ENCODE results near the gene TNFAIP8L2.

The TNFAIP8L2 gene

DNA sequence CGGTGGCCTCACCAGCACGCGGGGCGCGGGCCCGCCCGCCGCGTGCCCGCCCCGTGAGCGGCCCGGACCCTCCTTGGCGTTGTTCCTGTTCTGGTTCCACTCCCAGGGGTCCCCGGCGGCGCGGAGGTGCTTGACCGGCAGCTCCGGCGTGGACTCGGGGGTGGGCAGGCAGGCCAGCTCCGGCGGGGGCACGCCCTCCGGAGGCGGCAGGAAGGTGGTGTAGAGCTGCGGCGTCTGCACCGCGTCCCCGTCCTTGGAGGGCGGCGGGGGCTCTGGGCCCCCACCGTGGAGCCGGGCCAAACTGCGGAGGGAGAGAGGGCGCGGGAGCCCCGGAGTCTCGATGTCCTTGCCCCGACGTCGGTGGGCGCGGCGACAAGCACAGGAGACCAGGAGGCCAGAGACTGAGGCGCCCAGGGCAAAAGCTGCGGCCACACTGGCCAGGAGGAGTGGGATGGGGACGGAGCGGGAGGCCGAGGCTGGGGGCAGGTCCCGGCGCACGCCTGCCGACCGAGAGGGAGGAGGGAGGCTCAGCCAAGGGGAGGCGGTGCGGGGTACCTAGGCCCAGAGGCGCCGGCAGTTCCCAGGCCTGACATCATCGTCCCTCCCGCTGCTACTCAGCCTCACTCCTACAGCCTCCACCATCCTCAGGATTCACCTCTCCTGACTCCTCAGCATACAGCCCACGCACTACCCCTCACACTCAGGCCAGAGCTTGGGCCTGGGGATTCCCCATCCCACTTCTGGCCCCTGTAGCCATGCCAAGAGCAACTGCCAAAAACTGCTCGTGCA lies 23.2 kb upstream of the TNFAIP8L2 start:
- TF ChIP-seq EGR1 (IDR thresholded peaks at IDR 0.05) (no peak), NFIC (IDR thresholded peaks at IDR 0.05) (no peak), ZBTB7A (IDR thresholded peaks at IDR 0.05; ENCODE audit: low read depth) (no peak), EP300 (IDR thresholded peaks at IDR 0.05; ENCODE audit: borderline replicate concordance) (no peak), USF1 (IDR thresholded peaks at IDR 0.05) (no peak), TCF12 (IDR thresholded peaks at IDR 0.05; ENCODE audit: low read depth) (no peak), RAD21 (IDR thresholded peaks at IDR 0.05; ENCODE audit: low read depth) (no peak), TAF1 (IDR thresholded peaks at IDR 0.05; ENCODE audit: low read depth) (no peak), MAX (IDR thresholded peaks at IDR 0.05) (no peak), TEAD4 (IDR thresholded peaks at IDR 0.05) (no peak), CEBPB (IDR thresholded peaks at IDR 0.05) (no peak), FOXM1 (IDR thresholded peaks at IDR 0.05; ENCODE audit: borderline replicate concordance, low read depth) (no peak), CREB1 (IDR thresholded peaks at IDR 0.05; ENCODE audit: low read depth) (no peak), YY1 (IDR thresholded peaks at IDR 0.05; ENCODE audit: low read depth) (no peak)
- TF ChIP-seq, protein P1, sequence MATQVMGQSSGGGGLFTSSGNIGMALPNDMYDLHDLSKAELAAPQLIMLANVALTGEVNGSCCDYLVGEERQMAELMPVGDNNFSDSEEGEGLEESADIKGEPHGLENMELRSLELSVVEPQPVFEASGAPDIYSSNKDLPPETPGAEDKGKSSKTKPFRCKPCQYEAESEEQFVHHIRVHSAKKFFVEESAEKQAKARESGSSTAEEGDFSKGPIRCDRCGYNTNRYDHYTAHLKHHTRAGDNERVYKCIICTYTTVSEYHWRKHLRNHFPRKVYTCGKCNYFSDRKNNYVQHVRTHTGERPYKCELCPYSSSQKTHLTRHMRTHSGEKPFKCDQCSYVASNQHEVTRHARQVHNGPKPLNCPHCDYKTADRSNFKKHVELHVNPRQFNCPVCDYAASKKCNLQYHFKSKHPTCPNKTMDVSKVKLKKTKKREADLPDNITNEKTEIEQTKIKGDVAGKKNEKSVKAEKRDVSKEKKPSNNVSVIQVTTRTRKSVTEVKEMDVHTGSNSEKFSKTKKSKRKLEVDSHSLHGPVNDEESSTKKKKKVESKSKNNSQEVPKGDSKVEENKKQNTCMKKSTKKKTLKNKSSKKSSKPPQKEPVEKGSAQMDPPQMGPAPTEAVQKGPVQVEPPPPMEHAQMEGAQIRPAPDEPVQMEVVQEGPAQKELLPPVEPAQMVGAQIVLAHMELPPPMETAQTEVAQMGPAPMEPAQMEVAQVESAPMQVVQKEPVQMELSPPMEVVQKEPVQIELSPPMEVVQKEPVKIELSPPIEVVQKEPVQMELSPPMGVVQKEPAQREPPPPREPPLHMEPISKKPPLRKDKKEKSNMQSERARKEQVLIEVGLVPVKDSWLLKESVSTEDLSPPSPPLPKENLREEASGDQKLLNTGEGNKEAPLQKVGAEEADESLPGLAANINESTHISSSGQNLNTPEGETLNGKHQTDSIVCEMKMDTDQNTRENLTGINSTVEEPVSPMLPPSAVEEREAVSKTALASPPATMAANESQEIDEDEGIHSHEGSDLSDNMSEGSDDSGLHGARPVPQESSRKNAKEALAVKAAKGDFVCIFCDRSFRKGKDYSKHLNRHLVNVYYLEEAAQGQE (IDR thresholded peaks at IDR 0.05; ENCODE audit: low read depth): no peak

GRCh38 chr1:151134396-151134795 lies 22.1 kb upstream of the TNFAIP8L2 start:
- no peak for TF ChIP-seq MAX (IDR thresholded peaks at IDR 0.05)
- TF ChIP-seq CEBPB (IDR thresholded peaks at IDR 0.05): no peak
- TF ChIP-seq TCF12 (IDR thresholded peaks at IDR 0.05; ENCODE audit: low read depth): no peak
- TF ChIP-seq USF1 (IDR thresholded peaks at IDR 0.05): no peak
- no peak for TF ChIP-seq YY1 (IDR thresholded peaks at IDR 0.05; ENCODE audit: low read depth)
- TF ChIP-seq TEAD4 (IDR thresholded peaks at IDR 0.05): no peak
- no peak for TF ChIP-seq RAD21 (IDR thresholded peaks at IDR 0.05; ENCODE audit: low read depth)
- TF ChIP-seq EP300 (IDR thresholded peaks at IDR 0.05; ENCODE audit: borderline replicate concordance): no peak
- no peak for TF ChIP-seq ZBTB7A (IDR thresholded peaks at IDR 0.05; ENCODE audit: low read depth)
- TF ChIP-seq FOXM1 (IDR thresholded peaks at IDR 0.05; ENCODE audit: borderline replicate concordance, low read depth): no peak
- TF ChIP-seq CREB1 (IDR thresholded peaks at IDR 0.05; ENCODE audit: low read depth): no peak

GRCh38 chr1:151134991-151135390 lies 21.5 kb upstream of the TNFAIP8L2 start:
- TF ChIP-seq USF1 (IDR thresholded peaks at IDR 0.05): no peak
- no peak for TF ChIP-seq TAF1 (IDR thresholded peaks at IDR 0.05; ENCODE audit: low read depth)
- TF ChIP-seq YY1 (IDR thresholded peaks at IDR 0.05; ENCODE audit: low read depth): no peak
- TF ChIP-seq MAX (IDR thresholded peaks at IDR 0.05): no peak
- no peak for TF ChIP-seq CEBPB (IDR thresholded peaks at IDR 0.05)
- no peak for TF ChIP-seq TCF12 (IDR thresholded peaks at IDR 0.05; ENCODE audit: low read depth)
- TF ChIP-seq EP300 (IDR thresholded peaks at IDR 0.05; ENCODE audit: borderline replicate concordance): no peak
- no peak for TF ChIP-seq EGR1 (IDR thresholded peaks at IDR 0.05)
- TF ChIP-seq RAD21 (IDR thresholded peaks at IDR 0.05; ENCODE audit: low read depth): no peak
- no peak for TF ChIP-seq TEAD4 (IDR thresholded peaks at IDR 0.05)
- TF ChIP-seq ZBTB7A (IDR thresholded peaks at IDR 0.05; ENCODE audit: low read depth): no peak
- no peak for TF ChIP-seq NFIC (IDR thresholded peaks at IDR 0.05)
- TF ChIP-seq, protein P1 (IDR thresholded peaks at IDR 0.05; ENCODE audit: low read depth): no peak
- no peak for TF ChIP-seq CREB1 (IDR thresholded peaks at IDR 0.05; ENCODE audit: low read depth)
- no peak for TF ChIP-seq FOXM1 (IDR thresholded peaks at IDR 0.05; ENCODE audit: borderline replicate concordance, low read depth)

DNA sequence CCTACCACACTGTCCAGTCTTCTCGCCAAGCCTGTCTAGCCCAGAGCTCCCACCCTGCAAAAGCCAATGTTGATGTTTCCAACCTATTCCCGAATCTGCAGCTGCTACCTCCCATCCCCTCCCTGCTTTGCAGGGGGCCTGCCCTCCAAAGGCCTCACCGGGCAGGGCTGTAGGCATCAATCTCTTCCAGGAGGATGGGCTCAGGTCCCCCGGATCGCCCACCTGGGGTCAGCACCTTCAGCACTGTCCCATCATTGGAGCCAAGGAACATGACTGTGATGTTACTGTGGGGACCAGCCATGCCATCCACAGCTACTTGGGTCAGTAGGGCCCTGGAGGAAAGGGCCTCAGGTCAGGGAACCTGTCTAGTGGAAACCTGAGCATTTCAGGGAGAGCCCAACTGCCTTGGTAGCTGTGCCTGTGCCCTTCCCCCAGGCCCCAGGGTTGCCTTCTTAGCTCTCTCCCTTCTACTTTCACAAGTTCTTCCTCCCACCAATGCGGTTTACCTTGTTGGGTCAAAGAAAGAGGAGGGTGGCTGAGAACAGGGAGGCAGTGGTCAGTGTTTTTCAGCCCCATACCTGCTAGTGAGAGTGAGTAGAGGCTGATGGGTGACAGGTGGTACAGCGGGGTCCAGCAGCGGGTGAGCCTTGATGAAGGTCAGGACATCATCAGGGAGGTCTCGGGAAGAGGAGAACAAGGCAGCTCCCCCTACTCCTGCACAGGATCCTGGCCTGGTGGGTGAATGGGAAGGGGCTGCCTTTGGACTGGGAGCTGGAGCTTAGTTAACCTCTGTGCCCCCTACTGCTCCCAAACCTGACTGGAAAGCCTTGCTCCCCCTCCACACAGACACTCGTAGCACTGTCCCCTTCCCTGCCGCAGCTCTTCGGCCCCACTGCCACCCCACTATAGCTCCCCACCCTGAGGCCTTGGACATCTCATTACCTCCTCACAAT lies 20.7 kb upstream of the TNFAIP8L2 start:
- TF ChIP-seq RAD21 (IDR thresholded peaks at IDR 0.05; ENCODE audit: low read depth) (no peak), ZBTB7A (IDR thresholded peaks at IDR 0.05; ENCODE audit: low read depth) (no peak), TEAD4 (IDR thresholded peaks at IDR 0.05) (no peak), YY1 (IDR thresholded peaks at IDR 0.05; ENCODE audit: low read depth) (no peak), TAF1 (IDR thresholded peaks at IDR 0.05; ENCODE audit: low read depth) (no peak), EP300 (IDR thresholded peaks at IDR 0.05; ENCODE audit: borderline replicate concordance) (no peak), EGR1 (IDR thresholded peaks at IDR 0.05) (no peak), MAX (IDR thresholded peaks at IDR 0.05) (no peak), TCF12 (IDR thresholded peaks at IDR 0.05; ENCODE audit: low read depth) (no peak), NFIC (IDR thresholded peaks at IDR 0.05) (no peak), USF1 (IDR thresholded peaks at IDR 0.05) (no peak), FOXM1 (IDR thresholded peaks at IDR 0.05; ENCODE audit: borderline replicate concordance, low read depth) (no peak), CREB1 (IDR thresholded peaks at IDR 0.05; ENCODE audit: low read depth) (no peak), CEBPB (IDR thresholded peaks at IDR 0.05) (no peak)
- TF ChIP-seq, protein P1 (IDR thresholded peaks at IDR 0.05; ENCODE audit: low read depth): no peak
